Endothelial cell (in vitro differentiated cells): Measurements from ENCODE around the gene CEP152. TPM values are rescaled to one million over a fixed set of nuclear protein-coding genes. Genes with fewer than 3 reads are reported as not detected.

Source experiments
- DNase-seq: peaks from one replicate; pipeline ENCODE4 v3.0.0; 2021; ENCODE audit warnings: low spot score
- H3K27ac Mint-ChIP-seq: one replicate; pipeline ENCODE4 v1.8.0; 2021; ENCODE audit warnings: mixed read lengths, inconsistent platforms; ENCODE audit not compliant: unreplicated experiment
- H3K27me3 Mint-ChIP-seq: one replicate; pipeline ENCODE4 v1.8.0; 2021; ENCODE audit warnings: mild to moderate bottlenecking, moderate library complexity, mixed read lengths, inconsistent platforms; ENCODE audit not compliant: unreplicated experiment
- H3K36me3 Mint-ChIP-seq: one replicate; pipeline ENCODE4 v1.8.0; 2021; ENCODE audit warnings: mild to moderate bottlenecking, low read depth, mixed read lengths, inconsistent platforms; ENCODE audit not compliant: unreplicated experiment
- H3K4me1 Mint-ChIP-seq: one replicate; pipeline ENCODE4 v1.8.0; 2021; ENCODE audit warnings: mild to moderate bottlenecking, mixed read lengths, inconsistent platforms; ENCODE audit not compliant: unreplicated experiment
- H3K4me3 Mint-ChIP-seq: one replicate; pipeline ENCODE4 v1.8.0; 2021; ENCODE audit warnings: mild to moderate bottlenecking, mixed read lengths, inconsistent platforms; ENCODE audit not compliant: unreplicated experiment
- H3K9me3 Mint-ChIP-seq: one replicate; pipeline ENCODE4 v1.8.0; 2021; ENCODE audit warnings: mixed read lengths, inconsistent platforms; ENCODE audit not compliant: unreplicated experiment
- total RNA-seq: library from RNA; stranded (reverse); fragmentation: NEBNext Ultra II Directional; extraction: Animal tissue kit (Norgen Biotek cat#: 25700); gene quantifications from one replicate; pipeline ENCODE4 v1.2.1, GENCODE V29; 2021; ENCODE audit not compliant: unreplicated experiment
- TF ChIP-seq, protein P1 (sequence below): fragments of 200-600 bp; sonication (generic); IDR thresholded peaks from one replicate; pipeline ENCODE4 v1.5.0; 2021; ENCODE audit warnings: antibody characterized with exemption; ENCODE audit not compliant: unreplicated experiment

The CEP152 gene
- total RNA-seq, 1 donor from 2014 or later: 4.7 TPM

DNA sequence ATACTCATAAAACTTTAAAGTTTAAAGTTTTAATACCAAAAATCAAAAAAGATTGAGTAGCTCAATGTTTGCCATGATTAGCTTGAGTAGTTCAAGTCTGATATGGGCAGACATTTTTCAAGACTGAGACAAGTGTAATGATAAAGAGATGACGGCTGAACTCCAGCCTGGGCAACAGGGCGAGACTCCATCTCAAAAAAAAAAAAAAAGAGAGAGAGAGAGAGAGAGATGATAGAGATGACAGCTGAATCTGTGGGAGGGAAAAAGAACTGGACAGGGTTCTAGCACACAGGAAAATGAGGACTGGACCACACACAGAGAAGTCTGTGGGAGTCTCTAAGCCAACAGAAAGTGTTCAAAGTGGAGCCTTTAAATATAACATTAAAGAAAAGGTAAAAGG, 25.2 kb downstream of the CEP152 start:
- H3K36me3 Mint-ChIP-seq: no peaks in the 10 kb centered on the region
- TF ChIP-seq, protein P1, sequence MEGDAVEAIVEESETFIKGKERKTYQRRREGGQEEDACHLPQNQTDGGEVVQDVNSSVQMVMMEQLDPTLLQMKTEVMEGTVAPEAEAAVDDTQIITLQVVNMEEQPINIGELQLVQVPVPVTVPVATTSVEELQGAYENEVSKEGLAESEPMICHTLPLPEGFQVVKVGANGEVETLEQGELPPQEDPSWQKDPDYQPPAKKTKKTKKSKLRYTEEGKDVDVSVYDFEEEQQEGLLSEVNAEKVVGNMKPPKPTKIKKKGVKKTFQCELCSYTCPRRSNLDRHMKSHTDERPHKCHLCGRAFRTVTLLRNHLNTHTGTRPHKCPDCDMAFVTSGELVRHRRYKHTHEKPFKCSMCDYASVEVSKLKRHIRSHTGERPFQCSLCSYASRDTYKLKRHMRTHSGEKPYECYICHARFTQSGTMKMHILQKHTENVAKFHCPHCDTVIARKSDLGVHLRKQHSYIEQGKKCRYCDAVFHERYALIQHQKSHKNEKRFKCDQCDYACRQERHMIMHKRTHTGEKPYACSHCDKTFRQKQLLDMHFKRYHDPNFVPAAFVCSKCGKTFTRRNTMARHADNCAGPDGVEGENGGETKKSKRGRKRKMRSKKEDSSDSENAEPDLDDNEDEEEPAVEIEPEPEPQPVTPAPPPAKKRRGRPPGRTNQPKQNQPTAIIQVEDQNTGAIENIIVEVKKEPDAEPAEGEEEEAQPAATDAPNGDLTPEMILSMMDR: no peak
- H3K27me3 Mint-ChIP-seq: no peaks in the 10 kb centered on the region
- H3K27ac Mint-ChIP-seq: no peak overlapping the region
- no peak overlapping the region for H3K4me3 Mint-ChIP-seq
- H3K4me1 Mint-ChIP-seq: no peaks in the 10 kb centered on the region
- H3K9me3 Mint-ChIP-seq: no peaks in the 10 kb centered on the region
- DNase-seq: no peak

DNA sequence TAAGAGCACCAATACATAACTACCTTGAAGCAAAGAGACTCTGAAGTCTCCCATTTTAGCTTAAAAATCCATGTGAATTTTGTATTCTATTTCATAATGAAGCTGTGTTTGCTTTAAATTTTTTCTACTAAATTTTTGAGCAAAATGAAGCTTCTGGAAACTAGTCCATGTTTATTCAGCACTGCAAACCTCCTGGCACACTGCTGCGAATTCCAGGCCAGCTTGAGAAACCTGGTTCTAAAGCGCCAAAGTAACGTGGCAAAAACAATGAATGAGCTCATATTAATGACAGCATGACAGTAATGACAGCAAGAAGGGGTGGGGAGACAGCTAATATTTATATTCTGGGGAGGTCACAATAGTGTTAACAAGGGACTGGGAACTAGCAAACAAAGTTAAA, 25.7 kb downstream of the CEP152 start:
- DNase-seq: no peak
- H3K27ac Mint-ChIP-seq: no peak overlapping the region
- H3K4me3 Mint-ChIP-seq: no peak overlapping the region
- no peaks in the 10 kb centered on the region for H3K9me3 Mint-ChIP-seq
- no peaks in the 10 kb centered on the region for H3K36me3 Mint-ChIP-seq
- H3K27me3 Mint-ChIP-seq: no peaks in the 10 kb centered on the region
- TF ChIP-seq, protein P1: no peak
- no peaks in the 10 kb centered on the region for H3K4me1 Mint-ChIP-seq

GRCh38 chr15:48784756-48785155, 26.1 kb downstream of the CEP152 start:
- Mint-ChIP-seq H3K27me3 (no peaks in the 10 kb centered on the region), H3K9me3 (no peaks in the 10 kb centered on the region), H3K4me3 (no peak overlapping the region), H3K36me3 (no peaks in the 10 kb centered on the region), H3K27ac (no peak overlapping the region), H3K4me1 (no peaks in the 10 kb centered on the region)
- TF ChIP-seq, protein P1: no peak
- DNase-seq: no peak

DNA sequence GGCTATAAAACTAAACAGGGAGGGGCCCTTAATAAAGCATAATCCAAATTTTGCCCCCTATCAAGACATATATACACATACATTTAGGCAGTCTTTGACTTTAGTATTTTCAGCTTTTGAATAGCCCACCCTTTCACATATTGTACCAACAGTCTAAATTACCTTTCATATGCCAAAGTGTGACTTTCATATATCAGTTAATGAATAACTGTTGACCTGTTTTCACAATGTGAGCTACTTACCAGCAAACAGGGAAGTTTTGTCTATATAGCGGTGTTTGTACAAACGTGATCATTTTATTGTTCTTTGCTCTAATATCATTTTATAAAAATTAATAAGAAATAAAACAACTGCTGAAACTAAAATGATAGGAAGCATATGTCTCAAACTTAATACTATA, 28.0 kb downstream of the CEP152 start:
- H3K4me1 Mint-ChIP-seq: no peaks in the 10 kb centered on the region
- H3K27me3 Mint-ChIP-seq: no peaks in the 10 kb centered on the region
- no peak overlapping the region for H3K27ac Mint-ChIP-seq
- no peak for DNase-seq
- no peak overlapping the region for H3K4me3 Mint-ChIP-seq
- no peaks in the 10 kb centered on the region for H3K9me3 Mint-ChIP-seq
- H3K36me3 Mint-ChIP-seq: no peaks in the 10 kb centered on the region
- TF ChIP-seq, protein P1: no peak

DNA sequence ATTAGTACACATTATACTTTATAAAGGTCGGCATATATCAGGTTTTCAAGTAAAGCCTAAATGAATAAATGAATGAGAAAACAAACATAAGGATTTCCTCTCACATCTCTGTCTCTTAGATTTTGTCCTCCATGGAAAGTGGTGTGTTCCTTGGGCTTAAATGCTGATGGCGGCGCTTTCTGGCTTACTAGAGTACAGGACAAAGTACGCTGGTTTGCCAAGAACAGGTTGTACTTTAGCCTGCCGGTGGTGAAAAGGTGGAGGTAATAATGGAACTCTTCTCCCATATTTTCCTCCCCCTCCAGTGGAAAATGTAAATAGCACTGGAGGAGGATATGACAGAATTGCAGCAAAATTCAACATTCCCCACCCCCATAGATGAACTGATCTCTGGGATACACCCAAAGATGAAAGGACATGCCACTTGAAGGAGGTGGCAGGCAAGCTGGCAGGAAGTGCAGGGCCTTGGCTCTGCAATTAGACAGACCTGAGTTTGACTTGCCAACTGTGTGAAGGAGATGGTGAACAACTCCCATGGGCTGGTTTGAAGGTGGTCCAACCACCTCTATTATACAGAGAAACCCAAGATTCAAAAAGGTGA, 29.3 kb downstream of the CEP152 start:
- DNase-seq: no peak
- Mint-ChIP-seq H3K4me3 (no peak overlapping the region), H3K27ac (no peak overlapping the region), H3K27me3 (no peaks in the 10 kb centered on the region), H3K9me3 (no peaks in the 10 kb centered on the region), H3K4me1 (no peaks in the 10 kb centered on the region), H3K36me3 (no peaks in the 10 kb centered on the region)
- TF ChIP-seq, protein P1: no peak
